Measurements from ENCODE around the gene DACT2.

The DACT2 gene

GRCh38 chr6:168264593-168265335 is 54.8 kb downstream of the DACT2 start:
- no peak for DNase-seq (ENCODE audit: low spot score)

- DNase-seq (ENCODE audit: low spot score), result no peak
Measured at GRCh38 chr6:168263351-168263905, 56.1 kb downstream of the DACT2 start.

GRCh38 chr6:168261234-168261633 is 58.3 kb downstream of the DACT2 start:
- no peak for DNase-seq (ENCODE audit: low spot score)

- DNase-seq (ENCODE audit: low spot score), result no peak
Measured at GRCh38 chr6:168260420-168260987, 59.1 kb downstream of the DACT2 start.

- no peak for DNase-seq (ENCODE audit: low spot score)
Measured at GRCh38 chr6:168258795-168259194, 60.8 kb downstream of the DACT2 start.

- DNase-seq (ENCODE audit: low spot score), result no peak
Measured at GRCh38 chr6:168256940-168257339, 62.6 kb downstream of the DACT2 start.

Data from cerebellar cortex (tissue), 1 donor.